Keratinocyte (primary cell): ENCODE results near the gene LYZL1.

Experiments
- CTCF ChIP-seq, 3 experiments: IDR thresholded peaks in 1 of 3; conservative IDR thresholded peaks in 1 of 3; optimal IDR thresholded peaks in 1 of 3; 2 replicates in 2 of 3; 3 replicates in 1 of 3; pipeline versions ENCODE3 to v1.5.1; 2011; ENCODE audit warnings: low read length in 3 of 3, mild to moderate bottlenecking in 3 of 3, moderate library complexity in 2 of 3, control low read depth in 1 of 3, inconsistent platforms in 1 of 3; ENCODE audit not compliant: insufficient read depth in 2 of 3; ENCODE audit errors: extremely low read depth in 1 of 3
- EZH2 ChIP-seq: IDR thresholded peaks from one replicate; pipeline ENCODE4 v1.6.1; 2012; ENCODE audit warnings: inconsistent platforms, mild to moderate bottlenecking, low read length, moderate library complexity

DNA sequence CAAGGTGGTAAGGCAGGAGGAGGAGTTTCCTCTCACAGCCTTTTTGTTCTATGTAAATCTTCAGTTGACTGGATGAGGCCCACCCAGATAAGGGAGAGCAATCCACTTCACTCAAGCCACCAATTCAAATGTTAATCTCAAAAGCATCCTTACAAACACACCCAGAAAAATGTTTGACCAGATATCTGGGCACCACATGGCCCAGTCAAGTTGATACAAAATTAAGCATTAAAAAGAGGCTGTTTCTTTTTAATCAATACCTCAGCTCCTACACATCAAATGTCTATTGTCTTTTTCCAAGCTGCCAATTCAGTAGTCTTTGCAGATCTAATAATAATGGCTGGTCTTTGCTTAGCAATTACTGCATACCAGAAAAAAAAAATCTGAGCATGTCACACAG is 18.0 kb upstream of the LYZL1 start:
- no peak for TF ChIP-seq CTCF (optimal IDR thresholded peaks at IDR 0.05 in 1 of 3, IDR thresholded peaks at IDR 0.05 in 1 of 3, conservative IDR thresholded peaks at IDR 0.05 in 1 of 3; ENCODE audit: extremely low read depth in 1 of 3, insufficient read depth in 2 of 3, low read length in 3 of 3)
- no peak for TF ChIP-seq EZH2
